Prostate gland (tissue), 2 donors: Measurements from ENCODE around the gene PTPRG. TPM values are rescaled to one million over a fixed set of nuclear protein-coding genes. Genes with fewer than 3 reads are reported as not detected.

ENCODE experiments used
- DNase-seq: peaks from one replicate; pipeline ENCODE4 v3.0.0-alpha.2; 2019; ENCODE audit warnings: low spot score
- H3K27ac ChIP-seq, 2 donors: fragments of 200-600 bp; sonication (generic); 2 replicates each; pipeline ENCODE4 v1.5.1; 2017 to 2019
- H3K27me3 ChIP-seq: fragments of 200-600 bp; sonication (generic); replicated peaks from 2 replicates; pipeline ENCODE4 v1.5.1; 2019; ENCODE audit not compliant: insufficient read depth
- H3K36me3 ChIP-seq, 2 donors: fragments of 200-600 bp; sonication (generic); 1 replicate in 1 of 2; 2 replicates in 1 of 2; pipeline versions ENCODE4 v1.5.1 to v1.8.1; 2017 to 2019
- H3K4me1 ChIP-seq: fragments of 200-600 bp; sonication (generic); replicated peaks from 2 replicates; pipeline ENCODE4 v1.5.1; 2019
- H3K4me3 ChIP-seq, 2 donors: fragments of 200-600 bp; sonication (generic); 2 replicates each; pipeline ENCODE4 v1.5.1; 2017 to 2019
- H3K9me3 ChIP-seq: fragments of 200-600 bp; sonication (generic); 2 replicates; pipeline ENCODE4 v1.5.1; 2017
- CTCF ChIP-seq, 4 experiments: fragments of 200-600 bp in 2 of 4; fragments of 450-650 bp in 2 of 4; sonication (generic) in 2 of 4; IDR thresholded peaks; 1 replicate in 3 of 4; 2 replicates in 1 of 4; pipeline ENCODE4 v1.5.1; 2016 to 2019; ENCODE audit warnings: antibody characterized with exemption in 4 of 4, mild to moderate bottlenecking in 2 of 4, moderate library complexity in 2 of 4
- POLR2A ChIP-seq: fragments of 450-650 bp; IDR thresholded peaks from one replicate; pipeline ENCODE4 v1.6.1; 2016; ENCODE audit warnings: antibody characterized with exemption, mild to moderate bottlenecking
- POLR2AphosphoS5 ChIP-seq: sonication (generic); formaldehyde crosslinking; IDR thresholded peaks from one replicate; pipeline ENCODE4 v1.6.1; 2017; ENCODE audit warnings: antibody characterized with exemption
- WGBS: methylation state at CpG from one replicate; pipeline ENCODE4 v1.1.5; 2018; 5-methylcytosine and 5-hydroxymethylcytosine counted together
- intact Hi-C: fragments of 100-400 bp; cut with DNase I; formaldehyde crosslinking; loops from one replicate; pipeline ENCODE4 v1.14.2; 2022
- total RNA-seq, 2 donors: library from RNA; depleted of rRNA; stranded (reverse); fragments of >200 nt; gene quantifications; one replicate each; pipeline ENCODE4 v1.1.0, GENCODE V29; 2016

PTPRG gene
- total RNA-seq, 2 donors from 2014 or later: 22.0 to 78.6 TPM

- Histone ChIP-seq H3K9me3 (no peaks in the 10 kb centered on the region), H3K4me1 (no peaks in the 10 kb centered on the region), H3K4me3 (no peak overlapping the region), H3K27ac (no peak overlapping the region), H3K27me3 (no peaks in the 10 kb centered on the region), H3K36me3 (no peaks in the 10 kb centered on the region)
- intact Hi-C loops: no loop called here
- TF ChIP-seq CTCF (IDR thresholded peaks at IDR 0.05) (no peak), POLR2A (no peak), POLR2AphosphoS5 (no peak)
- WGBS: 73% methylated on average over 6 of the region's 6 CpGs
- no peak for DNase-seq
Measured at GRCh38 chr3:61667383-61667782, 106.0 kb downstream of the PTPRG start.

- no peak for TF ChIP-seq POLR2AphosphoS5
- TF ChIP-seq POLR2A: no peak
- TF ChIP-seq CTCF (IDR thresholded peaks at IDR 0.05): no peak
- Histone ChIP-seq H3K9me3 (no peaks in the 10 kb centered on the region), H3K36me3 (no peaks in the 10 kb centered on the region), H3K27me3 (no peaks in the 10 kb centered on the region), H3K27ac (no peak overlapping the region), H3K4me1 (no peaks in the 10 kb centered on the region), H3K4me3 (no peak overlapping the region)
- intact Hi-C loops: no loop called here
- DNase-seq: no peak
Measured at GRCh38 chr3:61667814-61668213, 106.4 kb downstream of the PTPRG start.

GRCh38 chr3:61668317-61668864 is 107.0 kb downstream of the PTPRG start:
- H3K4me3 ChIP-seq: no peak overlapping the region
- H3K27me3 ChIP-seq: no peaks in the 10 kb centered on the region
- H3K36me3 ChIP-seq: no peaks in the 10 kb centered on the region
- DNase-seq: no peak
- no peaks in the 10 kb centered on the region for H3K4me1 ChIP-seq
- intact Hi-C loops: no loop called here
- WGBS: 72% methylated on average over 5 of the region's 5 CpGs
- H3K27ac ChIP-seq: no peak overlapping the region
- H3K9me3 ChIP-seq: no peaks in the 10 kb centered on the region
- TF ChIP-seq CTCF (IDR thresholded peaks at IDR 0.05): no peak
- no peak for TF ChIP-seq POLR2AphosphoS5
- TF ChIP-seq POLR2A: no peak

- Histone ChIP-seq H3K4me3 (no peak overlapping the region), H3K36me3 (no peaks in the 10 kb centered on the region), H3K4me1 (no peaks in the 10 kb centered on the region), H3K9me3 (no peaks in the 10 kb centered on the region), H3K27ac (no peak overlapping the region), H3K27me3 (no peaks in the 10 kb centered on the region)
- WGBS: 50% methylated on average over 3 of the region's 3 CpGs
- intact Hi-C loops: no loop called here
- no peak for DNase-seq
- TF ChIP-seq POLR2AphosphoS5 (no peak), POLR2A (no peak), CTCF (IDR thresholded peaks at IDR 0.05) (no peak)
Measured at GRCh38 chr3:61669203-61669602, 107.8 kb downstream of the PTPRG start.

GRCh38 chr3:61669668-61670299 is 108.4 kb downstream of the PTPRG start:
- H3K9me3 ChIP-seq: no peaks in the 10 kb centered on the region
- H3K36me3 ChIP-seq: no peaks in the 10 kb centered on the region
- H3K27ac ChIP-seq: no peak overlapping the region
- intact Hi-C loops: no loop called here
- no peaks in the 10 kb centered on the region for H3K27me3 ChIP-seq
- no peak overlapping the region for H3K4me3 ChIP-seq
- DNase-seq: no peak
- TF ChIP-seq CTCF (IDR thresholded peaks at IDR 0.05) (no peak), POLR2A (no peak), POLR2AphosphoS5 (no peak)
- WGBS: 48% methylated on average over 6 of the region's 6 CpGs
- H3K4me1 ChIP-seq: no peaks in the 10 kb centered on the region
